Lung (tissue), 12 donors: ENCODE results near the gene TRUB1. TPM values are rescaled to one million over a fixed set of nuclear protein-coding genes. Genes with fewer than 3 reads are reported as not detected.

ENCODE experiments used
- ATAC-seq: fragments of 200-7000 bp; cut with Tn5 transposase; one replicate; pipeline ENCODE4 v1.9.1; 2020; ENCODE audit warnings: moderate number of reproducible peaks; ENCODE audit not compliant: insufficient read depth, low FRiP score
- DNase-seq, 3 donors: peaks; one replicate each; pipeline ENCODE4 v3.0.0-alpha.2; 2013 to 2017
- H3K27ac ChIP-seq, 2 donors: one replicate each; pipeline ENCODE4 v1.5.1; 2013; ENCODE audit warnings: mild to moderate bottlenecking in 2 of 2, moderate library complexity in 2 of 2, control low read depth in 1 of 2, inconsistent platforms in 1 of 2, low read depth in 1 of 2, low read length in 1 of 2
- H3K27me3 ChIP-seq, 3 donors: one replicate each; pipeline ENCODE4 v1.5.1; 2013; ENCODE audit warnings: low read length in 2 of 3; ENCODE audit not compliant: control insufficient read depth in 3 of 3, insufficient read depth in 3 of 3
- H3K36me3 ChIP-seq, 4 donors: one replicate each; pipeline ENCODE4 v1.5.1; 2013; ENCODE audit warnings: low read length in 4 of 4, mild to moderate bottlenecking in 1 of 4, moderate library complexity in 1 of 4; ENCODE audit not compliant: control insufficient read depth in 4 of 4, insufficient read depth in 4 of 4
- H3K4me1 ChIP-seq, 5 donors: one replicate each; pipeline ENCODE4 v1.5.1; 2013; ENCODE audit warnings: low read length in 5 of 5, mild to moderate bottlenecking in 2 of 5, moderate library complexity in 1 of 5; ENCODE audit not compliant: control insufficient read depth in 5 of 5, insufficient read depth in 5 of 5
- H3K4me3 ChIP-seq: one replicate; pipeline ENCODE4 v1.5.1; 2013; ENCODE audit warnings: mild to moderate bottlenecking, control low read depth, moderate library complexity
- H3K9ac ChIP-seq, 2 donors: one replicate each; pipeline ENCODE4 v1.5.1; 2013; ENCODE audit warnings: low read length in 2 of 2, control low read depth in 1 of 2; ENCODE audit not compliant: insufficient read depth in 1 of 2
- H3K9me3 ChIP-seq, 4 donors: one replicate each; pipeline ENCODE4 v1.5.1; 2013; ENCODE audit warnings: low read length in 3 of 4, mild to moderate bottlenecking in 1 of 4, moderate library complexity in 1 of 4; ENCODE audit not compliant: control insufficient read depth in 4 of 4, insufficient read depth in 3 of 4
- CTCF ChIP-seq: IDR thresholded peaks from 2 replicates; pipeline ENCODE4 v1.5.1; 2012; ENCODE audit warnings: mild to moderate bottlenecking; ENCODE audit errors: control extremely low read depth, extremely low read depth
- WGBS, 2 donors: extraction: QIAGEN DNeasy Blood & Tissue Kit; methylation state at CpG; one replicate each; pipeline ENCODE4 v1.1.7; 2013; 5-methylcytosine and 5-hydroxymethylcytosine counted together
- polyA plus RNA-seq, 2 donors: library from polyadenylated mRNA; stranded (reverse); fragments of 200-250 nt; gene quantifications; one replicate each; pipeline ENCODE4 v1.2.1, GENCODE V29; 2013
- total RNA-seq, 2 donors: library from RNA; depleted of rRNA in 1 of 2; stranded (reverse); fragments of >200 nt in 1 of 2; gene quantifications; one replicate each; pipeline ENCODE4 v1.2.1, GENCODE V29; 2014 to 2021
- donor health status: control.
- donor health status: control.
- donor health status: Bipolar disorder and iron deficiency.
- donor health status: healthy.
- donor health status: DM: yes; HTN: yes; CAD: no.

TRUB1 gene
- total and polyA plus RNA-seq, 4 donors: 4.9 to 27.0 (median 10.7) TPM

GRCh38 chr10:115004236-115004862 is 66.4 kb downstream of the TRUB1 start:
- WGBS, 2 donors: 73 to 79% methylated on average over 3 of the region's 3 CpGs
- no peak for TF ChIP-seq CTCF
- Histone ChIP-seq H3K9ac (no peak overlapping the region), H3K36me3 (no peaks in the 10 kb centered on the region), H3K9me3 (no peaks in the 10 kb centered on the region), H3K27me3 (no peaks in the 10 kb centered on the region), H3K27ac (no peak overlapping the region), H3K4me1 (peaks cover 0 to 20% (median 0%) of the 10 kb centered on the region in 5 donors), H3K4me3 (no peak overlapping the region)
- DNase-seq (no peak), ATAC-seq (no peak)

GRCh38 chr10:115005771-115006170 is 67.8 kb downstream of the TRUB1 start:
- ATAC-seq: no peak
- 95 to 97% methylated on average over 8 of the region's 8 CpGs for WGBS, 2 donors
- H3K27ac ChIP-seq: no peak overlapping the region
- DNase-seq: no peak
- no peaks in the 10 kb centered on the region for H3K36me3 ChIP-seq
- peaks cover 0 to 20% (median 0%) of the 10 kb centered on the region in 5 donors for H3K4me1 ChIP-seq
- H3K4me3 ChIP-seq: no peak overlapping the region
- no peaks in the 10 kb centered on the region for H3K9me3 ChIP-seq
- no peaks in the 10 kb centered on the region for H3K27me3 ChIP-seq
- no peak overlapping the region for H3K9ac ChIP-seq
- no peak for TF ChIP-seq CTCF

GRCh38 chr10:115018185-115018931 is 80.4 kb downstream of the TRUB1 start:
- ATAC-seq (no peak), DNase-seq (no peak)
- Histone ChIP-seq H3K4me1 (no peaks in the 10 kb centered on the region), H3K9ac (no peak overlapping the region), H3K9me3 (peaks cover 0 to 2% (median 0%) of the 10 kb centered on the region in 4 donors), H3K4me3 (no peak overlapping the region), H3K36me3 (no peaks in the 10 kb centered on the region), H3K27me3 (no peaks in the 10 kb centered on the region), H3K27ac (no peak overlapping the region)
- WGBS, 2 donors: 78 to 83% methylated on average over 9 of the region's 9 CpGs
- TF ChIP-seq CTCF: no peak
